Stimulated activated CD8-positive, alpha-beta memory T cell treated with anti-CD3 and anti-CD28 coated beads, Interleukin-4, amount 100 ng/mL, for 1 hour (primary cell): ENCODE data around the gene C6orf15.

ENCODE experiments used
- DNase-seq, 2 donors: peaks; one replicate each; pipeline ENCODE4 v3.0.0-alpha.2; 2020; ENCODE audit warnings: low read depth in 2 of 2, low spot score in 1 of 2

The C6orf15 gene

DNA sequence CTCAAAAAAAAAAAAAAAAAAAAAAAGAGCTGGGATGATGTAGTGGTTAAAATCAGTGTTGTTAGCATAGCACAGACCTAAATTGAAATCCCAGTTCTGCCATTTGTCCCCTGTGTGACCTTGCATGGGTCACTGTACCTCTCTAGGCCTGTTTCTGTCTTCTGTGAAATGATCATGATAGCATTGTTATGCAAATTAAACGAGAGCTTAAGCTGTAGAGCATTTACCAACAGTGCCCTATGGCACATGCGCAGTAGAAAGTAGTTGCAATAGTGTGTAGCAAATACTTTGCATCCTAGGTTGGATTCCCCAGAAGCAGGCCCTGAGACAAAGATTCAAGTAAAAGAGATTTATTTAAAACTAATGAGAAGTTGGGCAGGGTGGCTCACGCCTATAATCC lies 19.2 kb upstream of the C6orf15 start:
- DNase-seq, result no peak

DNA sequence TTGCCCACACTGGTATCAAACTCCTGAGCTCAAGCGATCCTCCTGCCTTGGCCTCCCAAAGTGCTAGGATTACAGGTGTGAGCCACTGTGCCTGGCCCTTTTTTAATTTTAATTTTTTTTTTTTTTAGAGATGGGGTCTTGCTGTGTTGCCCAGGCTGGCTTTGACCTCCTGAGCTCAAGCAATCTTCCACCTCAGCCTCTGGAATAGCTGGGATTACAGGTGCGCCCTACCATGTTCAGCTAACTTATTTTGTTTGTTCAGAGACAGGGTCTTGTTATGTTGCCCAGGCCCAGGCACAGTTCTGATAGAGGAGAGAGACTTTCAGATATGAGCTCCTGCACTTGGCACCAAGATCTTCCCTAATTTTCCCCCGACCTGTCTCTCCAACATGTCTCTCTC lies 18.4 kb upstream of the C6orf15 start:
- DNase-seq, result no peak

DNA sequence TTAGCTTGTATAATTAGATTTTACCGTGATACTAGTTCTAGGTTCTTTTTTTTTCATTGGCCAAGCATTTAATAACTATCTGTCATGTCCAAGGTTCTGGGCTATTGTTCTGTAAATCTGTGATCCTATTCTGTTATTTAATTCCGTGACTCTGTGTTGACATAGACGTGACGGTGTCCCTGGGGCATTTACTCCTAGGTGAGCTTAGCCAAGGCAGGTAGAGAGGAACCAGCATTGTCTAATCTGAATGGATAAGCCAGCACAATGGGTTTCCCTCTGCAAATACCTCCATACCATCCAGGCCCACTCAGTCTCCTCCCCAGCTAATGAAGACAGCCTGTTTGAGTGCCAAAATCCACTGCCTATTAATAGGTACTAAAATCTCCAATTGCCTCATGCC lies 16.8 kb upstream of the C6orf15 start:
- no peak for DNase-seq

DNA sequence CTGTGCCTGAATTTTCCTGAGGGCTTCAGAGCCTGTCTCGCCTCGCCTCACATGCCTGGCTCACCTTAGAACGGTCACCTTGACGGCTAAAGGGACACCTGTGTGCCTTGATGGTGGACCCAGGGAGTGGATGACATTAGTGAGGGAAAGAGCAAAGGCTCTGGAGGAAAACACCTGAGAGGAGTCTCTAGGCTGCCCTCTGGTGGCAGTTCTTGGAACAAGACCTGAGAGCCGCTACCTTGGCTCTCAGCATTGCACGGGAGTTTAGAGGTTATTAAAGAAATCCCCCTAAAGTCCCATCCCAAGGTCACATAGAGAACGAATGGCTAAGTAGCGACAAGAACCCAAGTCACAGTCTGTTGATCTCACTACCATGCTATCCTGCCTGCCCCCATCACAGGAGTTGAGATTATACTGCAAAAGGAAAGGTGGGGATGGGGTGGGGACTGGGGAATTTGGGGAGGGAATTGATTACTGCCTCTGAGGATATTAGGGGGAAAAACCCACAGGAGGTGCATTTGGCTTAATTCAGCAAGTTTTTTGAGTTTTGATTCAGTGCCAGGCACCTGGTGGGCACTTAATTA lies 15.8 kb upstream of the C6orf15 start:
- peak; percentile 46 to 52 for DNase-seq

DNA sequence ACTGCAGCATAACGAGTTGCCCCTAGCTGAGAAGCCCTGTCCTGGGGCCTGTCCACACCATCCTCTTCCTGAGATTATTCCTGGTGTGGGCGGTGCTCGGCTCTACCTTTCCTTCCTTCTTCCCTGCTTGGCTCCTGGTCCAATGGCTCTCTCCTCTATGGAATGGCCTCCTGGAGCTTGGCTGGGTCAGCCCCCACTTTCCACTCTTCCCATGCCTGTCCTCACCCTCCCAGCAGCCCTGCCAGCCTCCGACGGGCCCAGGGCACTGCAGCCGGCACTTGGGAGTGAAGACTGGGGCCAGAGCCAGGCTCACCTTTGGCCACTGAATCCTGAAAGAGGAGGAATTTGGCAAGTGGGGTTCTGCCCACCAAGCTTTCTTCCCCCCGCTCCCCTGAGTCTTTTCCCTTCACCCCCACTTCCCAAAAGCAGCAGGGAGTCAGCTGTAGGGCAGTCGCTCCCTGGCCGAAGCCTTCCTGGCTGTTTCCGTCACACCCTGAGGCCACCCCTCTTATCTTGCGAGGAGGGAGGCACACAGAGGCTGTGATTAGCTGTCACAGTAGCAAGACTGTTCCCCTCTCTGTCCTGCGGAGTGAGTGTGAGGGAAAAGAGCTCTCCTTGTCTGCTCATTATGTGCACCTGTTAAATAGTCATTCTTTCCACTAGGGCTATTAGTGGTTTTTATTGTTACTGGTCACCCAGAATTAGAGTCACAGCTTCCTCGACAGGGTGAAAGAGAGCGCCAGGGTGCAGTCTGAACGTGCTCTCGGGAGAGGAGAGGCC lies 14.2 kb upstream of the C6orf15 start:
- DNase-seq, result no peak

DNA sequence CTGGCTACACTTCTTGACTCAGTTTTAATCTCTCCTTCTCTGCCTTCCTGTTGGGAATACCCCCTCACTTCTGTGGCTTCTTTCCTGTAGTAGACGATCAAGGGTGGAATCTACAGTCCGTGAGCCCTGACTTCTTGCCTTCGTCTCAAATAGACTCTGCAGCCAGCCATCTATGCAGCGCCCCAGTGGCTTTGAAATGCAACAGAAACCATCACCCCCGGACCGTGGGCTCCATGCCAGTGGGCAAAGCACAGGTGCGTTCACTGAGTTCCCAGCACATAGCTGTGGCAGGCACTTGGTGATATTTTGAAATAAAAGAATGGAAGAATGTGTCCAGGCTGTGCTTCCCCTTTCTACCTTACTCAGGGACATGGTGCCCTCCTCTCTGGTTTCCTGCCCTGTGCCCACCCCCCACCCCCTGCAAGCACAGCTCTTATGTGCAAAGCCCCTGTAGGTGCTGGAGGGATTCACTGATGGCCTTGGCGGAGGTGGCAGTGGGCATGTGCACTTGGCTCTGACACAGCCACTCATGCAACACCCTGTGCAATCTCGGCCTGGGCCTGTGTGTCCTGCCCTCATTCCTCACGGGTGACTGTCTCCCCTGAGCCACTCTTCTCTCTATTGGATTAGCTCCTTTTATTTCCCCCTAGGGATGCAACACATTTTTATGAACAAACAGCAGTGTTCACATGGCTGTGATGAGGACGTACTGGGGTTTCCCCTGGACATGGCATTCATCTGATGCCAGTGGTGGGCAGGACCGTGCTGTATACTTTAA lies 13.4 kb upstream of the C6orf15 start:
- no peak for DNase-seq

DNA sequence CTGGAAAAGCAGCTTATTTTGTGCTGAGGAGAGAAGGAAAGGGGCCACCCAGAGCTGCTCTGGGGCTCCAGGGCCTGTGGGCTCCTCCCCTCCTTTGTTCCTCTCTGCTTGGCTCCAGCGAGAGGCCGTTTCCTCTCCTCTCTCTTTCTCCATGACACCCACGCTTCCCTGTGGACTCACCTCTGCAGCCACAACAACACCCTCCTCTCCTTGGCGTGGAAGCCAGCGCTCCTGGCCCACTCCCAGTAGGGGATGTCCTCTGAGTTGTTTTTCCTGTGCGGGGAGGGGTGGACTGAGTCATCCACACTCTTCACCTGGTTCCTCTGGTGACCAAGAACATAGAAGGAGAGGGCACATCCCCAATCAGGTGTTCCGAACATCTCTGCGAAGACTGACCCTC lies 12.8 kb upstream of the C6orf15 start:
- DNase-seq, result no peak

DNA sequence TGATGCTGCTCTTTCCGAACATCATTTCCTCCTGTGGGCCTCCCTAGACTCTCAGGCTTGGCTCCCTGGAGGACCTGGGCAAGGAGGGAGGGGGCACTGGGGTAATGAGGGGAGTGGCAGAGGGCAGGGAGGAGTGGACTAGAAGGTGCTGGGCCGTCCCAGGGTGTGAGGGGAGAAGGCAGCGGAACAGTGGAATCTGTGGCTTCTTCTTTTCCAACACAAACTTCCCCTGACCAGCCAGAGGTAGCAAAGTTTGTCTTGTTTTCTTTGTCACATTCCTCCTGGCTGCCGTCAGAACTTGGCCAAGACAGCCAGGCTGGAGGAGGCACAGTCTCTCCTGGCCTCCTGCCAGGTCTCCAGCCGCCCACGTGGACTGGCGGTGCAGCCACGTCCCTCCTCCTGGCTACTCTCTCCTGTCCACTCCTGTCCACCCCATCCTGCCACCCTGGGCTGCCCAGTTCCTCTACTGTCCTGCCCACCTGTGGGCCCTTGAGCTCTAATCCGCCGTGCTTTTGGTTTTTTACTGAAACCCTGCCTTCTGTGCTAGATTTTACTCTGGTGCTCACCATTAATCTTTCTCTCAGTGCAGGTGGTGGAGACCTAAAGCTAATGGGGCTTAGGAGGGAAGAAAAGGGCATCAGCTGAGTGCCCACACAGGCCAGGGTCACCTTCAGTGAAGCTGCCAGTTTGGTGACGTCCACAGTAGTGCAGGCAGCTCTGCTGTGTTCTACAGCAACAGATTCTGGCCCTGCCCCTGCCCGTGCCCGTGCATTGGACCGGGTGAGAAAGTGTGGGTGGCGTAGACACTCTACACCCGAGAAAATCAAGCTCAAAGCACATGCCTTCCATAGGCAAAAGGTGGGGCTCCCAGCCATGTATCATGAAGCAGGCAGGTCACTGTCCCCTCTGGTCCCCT lies 10.7 kb upstream of the C6orf15 start:
- no peak for DNase-seq

DNA sequence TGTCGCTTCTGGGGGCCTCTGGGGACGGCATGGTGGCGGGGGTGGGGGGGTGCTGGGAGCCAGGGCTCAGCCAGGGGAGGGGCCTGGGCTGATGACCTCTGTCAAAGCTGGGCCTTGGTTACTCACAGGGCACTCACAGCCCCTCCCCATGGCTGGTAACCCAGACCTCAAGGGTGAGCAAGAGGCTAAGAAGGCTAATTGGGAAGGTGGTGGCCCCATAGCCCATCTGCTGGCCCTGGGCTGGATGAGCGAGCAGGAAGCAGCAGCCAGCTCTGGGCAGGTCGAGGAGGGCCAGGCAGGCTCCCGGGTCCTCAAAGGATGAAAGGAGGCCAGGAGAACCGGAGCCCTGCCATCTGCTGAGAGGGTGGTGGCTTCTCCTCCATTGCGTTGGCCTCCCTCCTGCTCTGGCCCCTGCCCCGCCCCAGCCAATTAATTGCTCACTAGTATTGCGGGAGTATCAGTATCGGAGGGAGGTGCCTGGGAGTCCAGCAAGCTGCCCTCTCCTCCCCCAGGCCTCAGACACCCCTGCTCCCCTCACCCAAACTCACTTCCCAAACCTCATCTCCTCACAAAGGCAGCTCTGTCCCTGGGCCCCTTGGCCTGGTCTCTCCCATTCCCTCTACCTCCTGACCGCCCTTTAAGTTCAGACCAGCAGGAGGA lies 8.9 kb upstream of the C6orf15 start:
- no peak for DNase-seq

DNA sequence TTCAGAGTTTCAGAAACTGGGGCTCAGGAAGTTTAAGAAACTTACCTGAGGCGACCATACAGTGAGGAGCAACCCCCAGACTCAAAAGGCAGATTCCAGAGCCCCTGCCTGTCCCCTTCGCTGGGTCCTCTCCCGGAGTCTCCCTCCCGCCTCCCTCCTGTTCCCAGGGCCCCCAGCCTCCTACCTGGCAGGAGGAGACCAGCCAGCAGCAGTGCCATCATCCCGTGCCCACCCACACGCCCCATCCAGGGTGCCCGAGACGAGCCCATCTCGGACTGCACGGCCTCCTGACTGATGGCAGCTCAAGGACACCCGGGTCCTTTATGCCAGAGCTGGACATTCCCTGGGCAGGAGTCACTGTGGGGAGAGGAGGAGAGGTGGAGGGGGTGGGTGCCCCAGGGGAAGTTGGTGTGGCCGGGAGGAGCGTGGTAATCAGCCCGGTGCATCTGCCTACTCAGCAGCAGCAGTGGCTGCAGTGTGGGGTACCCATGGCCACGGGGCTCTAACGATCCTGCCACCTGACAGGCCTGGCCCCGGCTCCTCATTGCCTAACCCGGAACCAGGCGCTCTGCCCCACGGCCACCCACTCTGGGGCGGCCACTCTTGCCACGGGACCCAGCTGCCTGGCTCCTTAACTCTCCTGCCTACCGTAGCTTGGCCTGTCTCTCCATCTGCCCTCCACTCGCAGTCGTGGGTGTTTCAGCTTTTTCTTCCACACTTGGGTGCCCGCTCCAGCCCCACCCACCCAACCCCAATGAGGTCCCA lies 8.0 kb upstream of the C6orf15 start, which contains the start of gene CDSN:
Gene CDSN (minus strand): TSS at position 296 of the 765 bp plus-strand sequence. CDS start 27 bp downstream, at position 269.
- DNase-seq, result no peak

DNA sequence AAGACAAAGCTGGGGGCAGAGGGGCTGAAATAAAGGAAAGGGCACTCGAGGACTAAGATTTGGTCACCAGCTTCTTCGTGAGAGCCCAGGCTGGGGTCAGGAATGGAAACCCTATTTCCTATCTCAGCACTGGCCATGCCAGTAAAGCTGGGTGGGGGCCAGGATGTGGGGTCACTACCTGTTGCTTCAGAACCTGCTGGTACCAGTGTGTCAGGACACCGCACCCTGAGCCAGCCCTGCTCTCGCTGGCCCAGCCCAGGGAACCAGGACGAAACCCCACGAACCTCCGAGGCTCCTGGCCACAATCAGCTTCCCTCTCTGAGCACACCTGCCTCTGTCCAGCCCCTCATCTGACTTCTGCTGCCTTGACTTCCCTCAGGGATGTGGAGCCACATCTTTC lies 5.8 kb upstream of the C6orf15 start:
- DNase-seq, result no peak

DNA sequence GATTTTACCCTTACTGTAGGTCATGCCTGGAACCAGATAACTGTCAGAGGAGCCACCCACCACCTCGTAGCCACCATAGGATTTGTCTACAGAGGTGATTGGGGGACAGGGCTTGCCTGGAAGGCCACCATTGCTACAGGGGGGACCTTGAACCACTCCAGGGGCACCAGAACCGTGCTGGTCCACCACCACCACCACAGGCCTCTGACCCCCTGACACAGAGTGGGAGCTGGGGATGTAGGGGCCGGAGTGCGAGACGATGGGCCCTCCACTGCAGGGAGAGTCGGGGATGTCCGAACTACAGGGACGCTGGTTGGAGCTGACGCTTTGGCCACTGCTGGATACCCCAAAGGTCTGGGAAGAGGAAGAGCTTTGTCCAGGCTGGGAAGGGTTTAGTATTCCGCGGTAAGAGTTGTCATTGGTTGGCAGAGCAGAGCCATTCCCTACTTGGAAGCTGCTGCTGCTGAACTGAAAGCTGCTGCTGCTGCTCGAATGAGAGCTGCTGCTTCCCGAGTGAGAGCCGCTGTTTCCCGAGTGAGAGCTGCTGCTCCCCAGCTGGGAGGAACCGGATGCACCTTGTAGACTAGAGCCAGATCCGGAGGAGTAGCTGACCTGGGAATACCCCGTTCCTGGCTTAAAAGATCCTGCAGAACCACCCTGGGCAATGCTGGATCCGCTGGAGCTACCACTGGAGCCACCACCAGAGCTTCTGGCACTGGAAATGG lies 4.4 kb upstream of the C6orf15 start:
- DNase-seq, result no peak

DNA sequence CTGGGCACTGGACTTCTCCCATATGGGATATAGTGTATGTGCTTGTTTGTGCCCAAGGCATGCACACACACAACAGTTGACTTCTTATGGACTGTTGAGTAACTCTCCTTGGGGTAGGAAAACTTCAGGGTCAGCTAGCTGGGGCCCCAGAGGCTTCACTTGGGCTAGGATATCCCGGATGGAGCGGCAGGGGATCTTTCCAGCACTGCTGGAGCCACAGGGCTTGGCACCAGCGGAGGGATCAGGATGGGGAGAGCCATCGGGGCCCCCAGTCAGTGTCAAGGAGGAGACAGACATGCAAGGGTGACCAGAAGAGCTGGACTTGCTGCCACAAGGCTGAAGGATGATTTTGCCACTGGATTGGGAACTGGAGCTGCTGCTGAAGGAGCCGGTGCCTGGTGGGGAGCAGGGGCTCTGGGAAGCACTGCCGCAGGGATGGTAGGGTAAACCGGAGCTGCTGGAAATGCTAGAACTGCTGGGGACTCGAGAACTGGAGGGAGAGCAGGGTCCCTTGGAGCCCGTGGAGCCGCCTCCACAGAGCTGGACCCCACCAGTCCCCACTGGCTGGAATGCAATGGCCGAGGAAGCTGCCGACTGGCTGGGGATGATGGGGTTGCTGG lies 3.7 kb upstream of the C6orf15 start:
- no peak for DNase-seq

DNA sequence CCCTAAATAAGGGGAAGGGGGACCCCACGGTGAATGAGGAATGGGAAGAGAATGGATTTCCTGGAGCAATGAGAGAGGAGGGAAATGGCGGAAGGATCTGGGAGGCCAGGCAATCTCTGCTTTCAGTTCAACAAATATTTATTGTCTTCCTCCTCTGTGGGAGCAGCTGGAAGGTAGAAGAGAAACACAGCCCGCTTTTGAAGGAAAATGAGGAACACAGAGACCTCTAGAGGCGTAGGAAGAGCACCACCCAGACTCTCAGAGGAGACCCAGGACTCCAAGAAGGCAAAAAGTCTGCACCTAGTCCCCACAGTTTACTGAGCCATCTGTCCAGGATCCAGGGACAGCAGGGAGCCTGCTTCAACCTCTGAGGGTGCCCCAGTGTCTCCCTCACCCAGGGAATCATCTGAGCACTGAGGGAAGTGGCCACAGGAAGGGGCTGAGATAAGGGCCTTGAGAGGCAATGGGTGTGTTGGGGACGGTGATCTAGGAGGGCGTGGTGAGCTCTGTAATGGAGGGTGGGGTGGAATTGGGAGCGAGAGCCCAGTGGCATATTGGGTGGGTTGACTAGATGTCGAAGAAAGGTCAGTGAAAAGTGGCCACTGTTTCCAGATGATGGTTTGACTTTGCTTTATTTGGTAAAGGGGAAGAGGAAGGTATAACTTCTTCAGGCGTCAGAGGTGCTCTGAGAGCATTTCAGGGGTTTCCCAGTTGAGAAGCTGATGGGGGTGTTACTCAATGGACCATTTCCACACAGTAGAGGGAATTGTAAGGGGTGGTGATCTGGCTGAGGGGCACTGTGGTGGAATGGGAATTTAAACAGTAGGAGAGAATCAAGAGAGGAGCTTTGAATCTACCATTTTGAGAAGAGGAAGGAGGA lies 2.8 kb upstream of the C6orf15 start:
- DNase-seq, result no peak

DNA sequence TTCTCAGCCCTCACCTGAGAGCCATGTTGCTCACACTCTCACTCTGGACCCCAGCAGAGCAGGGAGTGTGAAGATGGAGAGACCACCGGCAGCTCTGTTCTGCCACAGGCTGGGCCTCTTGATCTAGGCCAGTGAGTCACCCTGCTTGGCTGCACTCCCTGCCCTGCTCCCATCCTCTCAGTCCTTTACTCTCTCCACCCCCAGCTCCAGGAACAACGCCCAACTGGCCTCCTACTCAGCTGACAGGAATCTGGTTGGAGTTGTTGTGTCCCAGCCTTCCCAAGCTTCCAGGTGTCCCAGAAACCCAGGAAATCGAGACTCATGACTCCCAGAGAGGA lies 2.1 kb upstream of the C6orf15 start, which contains the start of gene PSORS1C1:
Gene PSORS1C1 (plus strand): TSS at position 260 of the 338 bp plus-strand sequence. CDS start 14,833 bp downstream, outside the sequence.
- DNase-seq, result no peak

DNA sequence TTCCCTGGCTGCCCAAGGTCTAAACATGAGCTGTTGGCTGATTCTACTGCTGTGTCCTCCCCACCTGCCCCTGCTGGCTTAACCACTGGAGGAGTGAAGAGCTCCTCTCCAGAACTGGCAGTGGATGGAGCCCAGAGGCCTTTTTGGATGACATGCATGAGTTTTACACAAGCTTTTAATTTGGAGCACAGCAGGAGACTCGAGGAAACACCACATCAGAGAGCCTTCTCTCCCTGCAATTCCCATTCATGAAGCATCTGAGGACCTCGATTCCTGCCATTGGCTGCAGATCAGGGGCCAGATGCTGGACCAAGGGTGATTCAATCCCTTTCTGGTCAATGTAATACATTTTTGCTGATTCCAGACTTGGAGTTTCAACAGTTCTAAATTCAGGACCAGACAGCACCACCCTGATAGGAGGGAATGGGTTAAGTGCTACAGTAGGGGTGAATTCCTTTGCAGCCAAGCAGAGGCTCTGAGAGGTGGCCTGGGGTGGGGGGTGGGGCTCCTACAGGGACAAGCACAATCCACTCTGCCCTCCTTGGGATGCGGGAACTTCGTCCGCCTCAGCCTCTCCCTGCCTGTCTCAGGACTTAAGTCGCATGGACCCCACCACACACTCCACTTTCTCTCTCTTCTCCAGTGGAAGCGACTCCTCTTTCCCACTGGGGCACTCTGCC lies 1.6 kb upstream of the C6orf15 start:
- DNase-seq, result no peak

DNA sequence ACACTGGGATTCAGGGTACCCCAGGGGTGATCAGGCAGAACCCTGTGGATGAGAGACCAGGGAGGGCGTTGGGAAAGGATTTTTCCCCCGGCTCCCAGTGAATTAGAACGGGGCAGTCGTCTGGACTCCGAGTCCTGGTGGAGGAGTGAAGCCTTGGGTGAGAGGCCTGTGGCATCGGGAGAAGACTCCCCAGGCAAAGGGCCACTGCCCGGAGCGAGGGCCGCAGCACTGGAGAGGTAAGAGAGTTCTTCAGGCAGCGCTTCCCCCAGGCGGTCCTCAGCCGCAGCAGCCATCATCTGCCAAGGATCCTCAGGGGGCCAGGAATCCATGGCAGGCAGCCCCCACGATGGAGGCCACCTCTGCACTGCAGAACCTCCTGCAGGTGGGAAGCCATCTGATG lies 663 bp downstream of the C6orf15 start:
- DNase-seq, result no peak
